A549 (cell line): Measurements from ENCODE around the gene CMTM2. TPM values are rescaled to one million over a fixed set of nuclear protein-coding genes. Genes with fewer than 3 reads are reported as not detected.

Source experiments
- ATAC-seq, 2 experiments: fragments of 200-7000 bp in 1 of 2; fragments of >200 bp in 1 of 2; cut with Nextera tagmentation in 1 of 2; cut with Tn5 transposase in 1 of 2; 3 replicates each; pipeline versions ENCODE4 v1.8.0 to v1.9.1; 2018 to 2020; ENCODE audit warnings: mild to moderate bottlenecking in 1 of 2, moderate library complexity in 1 of 2
- CTCF ChIA-PET: fragments of 300-600 bp; sonication (Branson Sonifier 250); formaldehyde crosslinking; extraction: SDS; loops from one replicate; lab custom pipeline; 2021; ENCODE audit warnings: antibody characterized with exemption, inconsistent platforms; lab: Yijun Ruan, JAX
- POLR2A ChIA-PET: fragments of 350-600 bp; formaldehyde crosslinking; extraction: SDS; loops from one replicate; lab custom pipeline; 2021; ENCODE audit warnings: antibody characterized with exemption, inconsistent platforms; lab: Yijun Ruan, JAX
- DNase-seq, 2 experiments: peaks; one replicate each; pipeline versions ENCODE4 v3.0.0 to v3.0.0-alpha.2; 2011 to 2016; ENCODE audit warnings: low read depth in 1 of 2, low spot score in 1 of 2
- FAIRE-seq: peaks from 2 replicates; lab custom pipeline; 2011; peaks lifted over from hg19 to GRCh38; lab: Jason Lieb, UNC
- H3K27ac ChIP-seq, 2 experiments: fragments of >200 bp; sonication (Bioruptor Twin); formaldehyde crosslinking; 3 replicates each; pipeline ENCODE4 v1.5.1; 2016 to 2017
- H3K4me1 ChIP-seq: fragments of >200 bp; sonication (Bioruptor Twin); formaldehyde crosslinking; 3 replicates; pipeline ENCODE4 v1.6.1; 2016
- H3K4me2 ChIP-seq: fragments of >200 bp; sonication (Bioruptor Twin); formaldehyde crosslinking; 3 replicates; pipeline ENCODE4 v1.6.1; 2016
- H3K4me3 ChIP-seq: fragments of >200 bp; sonication (Bioruptor Twin); formaldehyde crosslinking; 3 replicates; pipeline ENCODE4 v1.5.1; 2016
- H3K9me3 ChIP-seq: fragments of >200 bp; sonication (Bioruptor Twin); formaldehyde crosslinking; 3 replicates; pipeline ENCODE4 v1.6.1; 2016
- BCL3 ChIP-seq: fragments of >200 bp; sonication (Bioruptor Twin); formaldehyde crosslinking; IDR thresholded peaks from 3 replicates; pipeline ENCODE4 v1.6.1; 2016
- CBX8 ChIP-seq: fragments of 200-600 bp; sonication (generic); IDR thresholded peaks from 2 replicates; pipeline ENCODE4 v1.6.1; 2016
- CEBPB ChIP-seq, 2 experiments: fragments of >200 bp in 1 of 2; sonication (Bioruptor Twin) in 1 of 2; formaldehyde crosslinking in 1 of 2; IDR thresholded peaks; 2 replicates each; pipeline ENCODE4 v1.6.1; 2012 to 2016
- ELK1 ChIP-seq: fragments of 150-350 bp; IDR thresholded peaks from 2 replicates; pipeline ENCODE4 v1.6.1; 2014; ENCODE audit warnings: low read depth, mild to moderate bottlenecking, low read length
- ESRRA ChIP-seq: fragments of 150-350 bp; IDR thresholded peaks from 2 replicates; pipeline ENCODE4 v1.6.1; 2014; ENCODE audit warnings: mild to moderate bottlenecking, low read length, borderline replicate concordance
- FOSL2 ChIP-seq, 2 experiments: fragments of 450-650 bp in 1 of 2; fragments of >200 bp in 1 of 2; sonication (Bioruptor Twin) in 1 of 2; formaldehyde crosslinking; IDR thresholded peaks; 2 replicates each; pipeline versions ENCODE4 v1.5.0 to v1.6.1; 2016 to 2020; ENCODE audit warnings: mild to moderate bottlenecking in 1 of 2, moderate library complexity in 1 of 2
- HDAC2 ChIP-seq: fragments of 200-600 bp; sonication (generic); IDR thresholded peaks from 2 replicates; pipeline ENCODE4 v1.6.1; 2016
- HES2 ChIP-seq: fragments of >200 bp; sonication (Bioruptor Twin); formaldehyde crosslinking; IDR thresholded peaks from 2 replicates; pipeline ENCODE4 v1.6.1; 2016
- HEYL ChIP-seq: fragments of 250-450 bp; sonication (Bioruptor Pico); IDR thresholded peaks from 2 replicates; pipeline ENCODE4 v1.8.0; 2021; ENCODE audit warnings: mild to moderate bottlenecking, moderate library complexity
- HMGXB4 ChIP-seq: fragments of 250-450 bp; sonication (Bioruptor Pico); IDR thresholded peaks from 2 replicates; pipeline ENCODE4 v1.5.0; 2021; ENCODE audit warnings: mild to moderate bottlenecking, moderate library complexity, borderline replicate concordance
- HOXA7 ChIP-seq: fragments of 250-450 bp; sonication (Bioruptor Pico); IDR thresholded peaks from 2 replicates; pipeline ENCODE4 v1.5.0; 2020; ENCODE audit warnings: mild to moderate bottlenecking, moderate library complexity
- HOXB13 ChIP-seq: fragments of 250-450 bp; sonication (Bioruptor Pico); IDR thresholded peaks from 2 replicates; pipeline ENCODE4 v1.5.0; 2020; ENCODE audit warnings: low read depth, mild to moderate bottlenecking, moderate library complexity
- JUN ChIP-seq, 2 experiments: fragments of >200 bp; sonication (Bioruptor Twin); formaldehyde crosslinking; IDR thresholded peaks; 2 replicates in 1 of 2; 3 replicates in 1 of 2; pipeline ENCODE4 v1.6.1; 2016 to 2017
- JUNB ChIP-seq: fragments of >200 bp; sonication (Bioruptor Twin); formaldehyde crosslinking; IDR thresholded peaks from 2 replicates; pipeline ENCODE4 v1.6.1; 2016
- KDM1A ChIP-seq: fragments of 200-600 bp; sonication (generic); IDR thresholded peaks from 2 replicates; pipeline ENCODE4 v1.6.1; 2016; ENCODE audit warnings: low read depth, mild to moderate bottlenecking
- MAFK ChIP-seq: fragments of 450-650 bp; IDR thresholded peaks from 2 replicates; pipeline ENCODE4 v1.6.1; 2014; ENCODE audit not compliant: partially characterized antibody
- MYC ChIP-seq: IDR thresholded peaks from 2 replicates; pipeline ENCODE4 v1.6.1; 2012; ENCODE audit warnings: mild to moderate bottlenecking, inconsistent platforms, low read length, improper control_type of control experiment, borderline replicate concordance
- PHF8 ChIP-seq: fragments of 200-600 bp; sonication (generic); IDR thresholded peaks from 2 replicates; pipeline ENCODE4 v1.6.1; 2016; ENCODE audit warnings: low read depth, mild to moderate bottlenecking, antibody characterized with exemption, moderate library complexity, borderline replicate concordance
- POLR2AphosphoS2 ChIP-seq: conservative IDR thresholded peaks from 2 replicates; pipeline ENCODE4 v1.6.1; 2012; ENCODE audit warnings: low read length, improper control_type of control experiment, inconsistent platforms
- RCOR1 ChIP-seq: fragments of 150-350 bp; IDR thresholded peaks from 2 replicates; pipeline ENCODE4 v1.6.1; 2014; ENCODE audit warnings: antibody characterized with exemption, low read length, low read depth
- REST ChIP-seq: fragments of 200-600 bp; sonication (generic); IDR thresholded peaks from 2 replicates; pipeline ENCODE4 v1.6.1; 2016; ENCODE audit warnings: antibody characterized with exemption, mild to moderate bottlenecking, moderate library complexity
- RFX5 ChIP-seq: fragments of 450-650 bp; IDR thresholded peaks from 2 replicates; pipeline ENCODE4 v1.7.1; 2014; ENCODE audit warnings: antibody characterized with exemption, mild to moderate bottlenecking, moderate library complexity
- SMC3 ChIP-seq: fragments of >200 bp; sonication (Bioruptor Twin); formaldehyde crosslinking; IDR thresholded peaks from 3 replicates; pipeline ENCODE4 v1.6.1; 2018; ENCODE audit warnings: inconsistent platforms
- TP53 ChIP-seq: fragments of 250-450 bp; sonication (Bioruptor Pico); IDR thresholded peaks from 2 replicates; pipeline ENCODE4 v1.5.0; 2021; ENCODE audit warnings: mild to moderate bottlenecking, moderate library complexity
- ZNF302 ChIP-seq: fragments of 250-450 bp; sonication (Bioruptor Pico); IDR thresholded peaks from 2 replicates; pipeline ENCODE4 v1.9.0; 2021; ENCODE audit warnings: inconsistent platforms, mild to moderate bottlenecking, moderate library complexity
- WGBS: methylation state at CpG from one replicate; pipeline ENCODE4 v1.1.6; 2017; ENCODE audit errors: missing lambda C conversion rate; 5-methylcytosine and 5-hydroxymethylcytosine counted together
- polyA plus RNA-seq, 4 experiments: library from polyadenylated mRNA; depleted of rRNA in 3 of 4; stranded (reverse); fragments of >200 nt; fragmentation: RNase III in 1 of 4; extraction: RNeasy Plus Mini Kit Qiagen cat#74134 plus additional on column Dnase treatment in 1 of 4; gene quantifications; 2 replicates in 3 of 4; 3 replicates in 1 of 4; pipeline ENCODE4 v1.2.3, GENCODE V29; 2011 to 2017

The CMTM2 gene
- polyA plus RNA-seq, 2 of the 4 experiments (the other 2 are of a cell fraction), result 0.15 TPM; not detected in 1

GRCh38 chr16:66569827-66570405 is 9.3 kb upstream of the CMTM2 start:
- POLR2A ChIA-PET, result interaction anchor here (0.6 to 1.3 kb wide), 3 partner anchors 18 to 303 kb away, joined by 3 to 8 read pairs (median 3); partner anchors contain the start of genes CKLF and CMTM3
- no peaks in the 10 kb centered on the region for H3K9me3 ChIP-seq
- WGBS, result 18% methylated on average over 3 of the region's 3 CpGs
- DNase-seq, result peak; percentile 29 to 38
- peak overlapping the region; percentile 57 for H3K4me2 ChIP-seq
- TF ChIP-seq JUNB (peak; percentile 51; the same call in 1 of the 2 replicates), FOSL2 (IDR thresholded peaks at IDR 0.05) (peak; percentile 33; the same call in 1 of the 2 replicates), FOSL2 (CRISPR knock-in tag; IDR thresholded peaks at IDR 0.05) (peak; percentile 82), JUN (IDR thresholded peaks at IDR 0.05) (no peak), CEBPB (IDR thresholded peaks at IDR 0.05) (peak; percentile 24 to 67; a peak in 3 of 4 replicates)
- TF ChIP-seq, all 56 proteins: peak for 3
- Histone ChIP-seq H3K4me1 (peaks cover 26% of the 10 kb centered on the region), H3K4me3 (no peak overlapping the region), H3K27ac (peak overlapping the region; percentile 47 to 80)
- ATAC-seq, result peak; percentile 68 to 74; a peak in 5 of 6 replicates
- CTCF ChIA-PET, result interaction anchor here (0.9 to 2.2 kb wide), 10 partner anchors 9 to 163 kb away, joined by 3 to 7 read pairs (median 4); partner anchors contain the start of genes CMTM2 and CMTM3
- FAIRE-seq, result no peak

- Histone ChIP-seq H3K4me3 (no peak overlapping the region), H3K27ac (peak overlapping the region in 1 of 2 experiments; percentile 6; a peak in 1 of 6 replicates), H3K4me1 (peaks cover 26% of the 10 kb centered on the region), H3K4me2 (no peak overlapping the region), H3K9me3 (no peaks in the 10 kb centered on the region)
- CTCF ChIA-PET, result interaction anchor here (1.0 to 2.2 kb wide), 7 partner anchors 9 to 166 kb away, joined by 3 to 7 read pairs (median 4); no protein-coding TSS in a partner anchor
- 95% methylated on average over 2 of the region's 2 CpGs for WGBS
- POLR2A ChIA-PET, result no interaction called here
- TF ChIP-seq HDAC2 (no peak), HOXA7 (CRISPR knock-in tag) (no peak), MYC (no peak)
- no peak for FAIRE-seq
- no peak for ATAC-seq
- no peak for DNase-seq
These were observed 6.9 kb upstream of the CMTM2 start for GRCh38 chr16:66572356-66572755.

- DNase-seq, result no peak
- no peak for FAIRE-seq
- H3K9me3 ChIP-seq, result no peaks in the 10 kb centered on the region
- no peak overlapping the region for H3K4me2 ChIP-seq
- H3K4me3 ChIP-seq, result no peak overlapping the region
- ChIA-PET POLR2A (no interaction called here), CTCF (interaction anchor here (1.1 to 3.2 kb wide), 7 partner anchors 15 to 256 kb away, joined by 3 to 13 read pairs (median 4); partner anchors contain the start of gene NAE1)
- ATAC-seq, result no peak
- no peak for TF ChIP-seq ESRRA
- TF ChIP-seq TP53 (CRISPR knock-in tag), result no peak
- TF ChIP-seq RFX5, result no peak
- no peak for TF ChIP-seq REST
- TF ChIP-seq HOXA7 (CRISPR knock-in tag), result no peak
- TF ChIP-seq ZNF302 (CRISPR knock-in tag), result no peak
- TF ChIP-seq HEYL (CRISPR knock-in tag), result no peak
- no peak for TF ChIP-seq HES2
- no peak for TF ChIP-seq KDM1A
- no peak for TF ChIP-seq POLR2AphosphoS2
- no peak for TF ChIP-seq MAFK
- TF ChIP-seq ELK1, result no peak
- TF ChIP-seq HOXB13, result no peak
- TF ChIP-seq HMGXB4 (CRISPR knock-in tag), result no peak
- TF ChIP-seq SMC3, result no peak
- no peak for TF ChIP-seq RCOR1
- TF ChIP-seq CBX8, result no peak
- no peak for TF ChIP-seq PHF8
- TF ChIP-seq BCL3, result no peak
- no peak overlapping the region for H3K27ac ChIP-seq
- 88% methylated on average over 1 of the region's 1 CpG for WGBS
- H3K4me1 ChIP-seq, result peaks cover 16% of the 10 kb centered on the region
These were observed 5.2 kb upstream of the CMTM2 start for GRCh38 chr16:66574081-66574480.
